SK-N-SH treated with all-trans-retinoic acid at 6 μM for 48 hours (cell line): ENCODE measurements around the gene SLC22A23.

ENCODE experiments used
- ATAC-seq: fragments of 200-7000 bp; cut with Tn5 transposase; 3 replicates; pipeline ENCODE4 v1.9.1; 2020; ENCODE audit warnings: mild to moderate bottlenecking, moderate library complexity
- ARNTL ChIP-seq: fragments of 450-650 bp; formaldehyde crosslinking; IDR thresholded peaks from 2 replicates; pipeline ENCODE4 v1.5.0; 2020; ENCODE audit warnings: low read depth, mild to moderate bottlenecking, moderate library complexity, borderline replicate concordance
- BACH2 ChIP-seq: fragments of 250-450 bp; sonication (Bioruptor Pico); IDR thresholded peaks from 2 replicates; pipeline ENCODE4 v1.9.0; 2021; ENCODE audit warnings: mild to moderate bottlenecking, borderline replicate concordance
- CSDC2 ChIP-seq: fragments of 250-450 bp; sonication (Bioruptor Pico); IDR thresholded peaks from 2 replicates; pipeline ENCODE4 v1.5.0; 2020; ENCODE audit warnings: mild to moderate bottlenecking, moderate library complexity
- ISL1 ChIP-seq: fragments of 250-450 bp; sonication (Bioruptor Pico); IDR thresholded peaks from 2 replicates; pipeline ENCODE4 v2.1.2; 2022; ENCODE audit warnings: mild to moderate bottlenecking, moderate library complexity
- OSR1 ChIP-seq: fragments of 250-450 bp; sonication (Bioruptor Pico); IDR thresholded peaks from 2 replicates; pipeline ENCODE4 v1.8.0; 2022; ENCODE audit warnings: moderate library complexity, mild to moderate bottlenecking, inconsistent platforms
- PPARA ChIP-seq: fragments of 250-450 bp; sonication (Bioruptor Pico); IDR thresholded peaks from 2 replicates; pipeline ENCODE4 v1.5.0; 2020; ENCODE audit warnings: mild to moderate bottlenecking, borderline replicate concordance
- SNAI2 ChIP-seq: fragments of 250-450 bp; sonication (Bioruptor Pico); IDR thresholded peaks from 2 replicates; pipeline ENCODE4 v1.5.0; 2020; ENCODE audit warnings: mild to moderate bottlenecking, moderate library complexity
- TCF4 ChIP-seq: fragments of 250-450 bp; sonication (Bioruptor Pico); IDR thresholded peaks from 2 replicates; pipeline ENCODE4 v1.8.0; 2021; ENCODE audit warnings: mild to moderate bottlenecking, moderate library complexity, borderline replicate concordance
- TOX ChIP-seq: fragments of 250-450 bp; sonication (Bioruptor Pico); IDR thresholded peaks from 2 replicates; pipeline ENCODE4 v1.8.0; 2021; ENCODE audit warnings: mild to moderate bottlenecking, moderate library complexity, borderline replicate concordance
- ZC3H10 ChIP-seq: fragments of 250-450 bp; sonication (Bioruptor Pico); IDR thresholded peaks from 2 replicates; pipeline ENCODE4 v1.5.1; 2021; ENCODE audit warnings: mild to moderate bottlenecking, moderate library complexity
- ZFP30 ChIP-seq: fragments of 450-650 bp; formaldehyde crosslinking; IDR thresholded peaks from 2 replicates; pipeline ENCODE4 v1.5.0; 2022; ENCODE audit warnings: mild to moderate bottlenecking, moderate library complexity
- ZNF565 ChIP-seq: fragments of 450-650 bp; formaldehyde crosslinking; conservative IDR thresholded peaks from 2 replicates; pipeline ENCODE4 v1.5.0; 2020; ENCODE audit warnings: low read depth, mild to moderate bottlenecking, moderate library complexity
- ZNF70 ChIP-seq: fragments of 450-650 bp; formaldehyde crosslinking; IDR thresholded peaks from 2 replicates; pipeline ENCODE4 v1.5.0; 2020; ENCODE audit warnings: mild to moderate bottlenecking, moderate library complexity
- ZNF8 ChIP-seq: fragments of 450-650 bp; formaldehyde crosslinking; IDR thresholded peaks from 2 replicates; pipeline ENCODE4 v1.5.0; 2020; ENCODE audit warnings: mild to moderate bottlenecking, moderate library complexity
- TF ChIP-seq, protein P1 (sequence below): fragments of 250-450 bp; sonication (Bioruptor Pico); IDR thresholded peaks from 2 replicates; pipeline ENCODE4 v1.8.0; 2020; ENCODE audit warnings: mild to moderate bottlenecking, moderate library complexity, borderline replicate concordance
- TF ChIP-seq, protein P2 (sequence below): fragments of 250-450 bp; sonication (Bioruptor Pico); IDR thresholded peaks from 2 replicates; pipeline ENCODE4 v1.8.0; 2021; ENCODE audit warnings: low read depth, mild to moderate bottlenecking, moderate library complexity, borderline replicate concordance
- TF ChIP-seq, protein P3 (sequence below): fragments of 250-450 bp; sonication (Bioruptor Pico); IDR thresholded peaks from 2 replicates; pipeline ENCODE4 v1.5.0; 2020; ENCODE audit warnings: mild to moderate bottlenecking, moderate library complexity
- TF ChIP-seq, protein P4 (sequence below): fragments of 250-450 bp; sonication (Bioruptor Pico); IDR thresholded peaks from 2 replicates; pipeline ENCODE4 v1.5.1; 2021; ENCODE audit warnings: mild to moderate bottlenecking, moderate library complexity

SLC22A23 gene

DNA sequence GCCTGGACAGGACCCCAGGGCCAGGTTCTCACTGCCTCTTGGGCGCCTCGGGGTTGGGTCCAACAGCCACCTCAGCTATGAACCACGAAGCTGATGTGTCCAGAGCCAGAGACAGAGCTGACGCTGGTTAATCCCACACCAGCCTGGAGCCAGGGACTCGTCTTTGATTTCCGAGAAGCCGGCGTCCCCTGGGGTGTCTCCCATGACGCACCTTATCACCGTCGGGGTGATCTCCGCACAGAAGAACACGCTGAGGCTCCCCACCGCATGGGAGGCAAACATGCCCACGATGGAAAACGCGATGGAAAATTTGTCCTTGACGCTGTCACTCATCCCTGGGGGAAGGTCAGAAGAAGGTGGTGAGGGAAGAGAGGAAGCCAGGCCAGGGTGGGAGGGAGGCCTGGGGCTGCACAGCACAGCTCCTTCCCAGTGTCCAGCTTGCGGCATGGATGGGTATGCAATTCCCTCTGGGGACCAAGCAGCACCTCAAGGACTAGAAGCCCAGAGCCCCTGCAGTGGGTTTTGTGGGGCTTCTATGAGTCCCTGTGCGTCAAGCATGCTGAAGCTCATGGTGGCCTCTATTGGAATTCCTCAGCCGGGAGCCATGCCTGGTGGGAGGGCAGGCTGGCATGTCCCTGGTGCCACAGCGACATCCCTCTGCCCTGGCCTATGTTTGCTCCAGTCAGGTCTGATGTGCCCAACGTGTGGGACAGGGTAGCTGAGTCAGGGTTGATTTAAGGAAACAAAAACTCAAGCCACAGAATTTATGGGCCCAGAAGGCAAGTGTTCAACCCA lies 173.0 kb downstream of the SLC22A23 start:
- no peak for ATAC-seq
- TF ChIP-seq, protein P1, sequence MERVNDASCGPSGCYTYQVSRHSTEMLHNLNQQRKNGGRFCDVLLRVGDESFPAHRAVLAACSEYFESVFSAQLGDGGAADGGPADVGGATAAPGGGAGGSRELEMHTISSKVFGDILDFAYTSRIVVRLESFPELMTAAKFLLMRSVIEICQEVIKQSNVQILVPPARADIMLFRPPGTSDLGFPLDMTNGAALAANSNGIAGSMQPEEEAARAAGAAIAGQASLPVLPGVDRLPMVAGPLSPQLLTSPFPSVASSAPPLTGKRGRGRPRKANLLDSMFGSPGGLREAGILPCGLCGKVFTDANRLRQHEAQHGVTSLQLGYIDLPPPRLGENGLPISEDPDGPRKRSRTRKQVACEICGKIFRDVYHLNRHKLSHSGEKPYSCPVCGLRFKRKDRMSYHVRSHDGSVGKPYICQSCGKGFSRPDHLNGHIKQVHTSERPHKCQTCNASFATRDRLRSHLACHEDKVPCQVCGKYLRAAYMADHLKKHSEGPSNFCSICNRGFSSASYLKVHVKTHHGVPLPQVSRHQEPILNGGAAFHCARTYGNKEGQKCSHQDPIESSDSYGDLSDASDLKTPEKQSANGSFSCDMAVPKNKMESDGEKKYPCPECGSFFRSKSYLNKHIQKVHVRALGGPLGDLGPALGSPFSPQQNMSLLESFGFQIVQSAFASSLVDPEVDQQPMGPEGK (CRISPR knock-in tag), result no peak
- TF ChIP-seq SNAI2 (CRISPR knock-in tag) (no peak), ZFP30 (CRISPR knock-in tag) (no peak), ZC3H10 (CRISPR knock-in tag) (no peak), PPARA (CRISPR knock-in tag) (no peak), OSR1 (CRISPR knock-in tag) (no peak), ISL1 (CRISPR knock-in tag) (no peak), ZNF8 (CRISPR knock-in tag) (no peak), TCF4 (no peak), TOX (CRISPR knock-in tag) (no peak), ARNTL (CRISPR knock-in tag) (no peak), CSDC2 (CRISPR knock-in tag) (no peak)
- TF ChIP-seq, protein P2, sequence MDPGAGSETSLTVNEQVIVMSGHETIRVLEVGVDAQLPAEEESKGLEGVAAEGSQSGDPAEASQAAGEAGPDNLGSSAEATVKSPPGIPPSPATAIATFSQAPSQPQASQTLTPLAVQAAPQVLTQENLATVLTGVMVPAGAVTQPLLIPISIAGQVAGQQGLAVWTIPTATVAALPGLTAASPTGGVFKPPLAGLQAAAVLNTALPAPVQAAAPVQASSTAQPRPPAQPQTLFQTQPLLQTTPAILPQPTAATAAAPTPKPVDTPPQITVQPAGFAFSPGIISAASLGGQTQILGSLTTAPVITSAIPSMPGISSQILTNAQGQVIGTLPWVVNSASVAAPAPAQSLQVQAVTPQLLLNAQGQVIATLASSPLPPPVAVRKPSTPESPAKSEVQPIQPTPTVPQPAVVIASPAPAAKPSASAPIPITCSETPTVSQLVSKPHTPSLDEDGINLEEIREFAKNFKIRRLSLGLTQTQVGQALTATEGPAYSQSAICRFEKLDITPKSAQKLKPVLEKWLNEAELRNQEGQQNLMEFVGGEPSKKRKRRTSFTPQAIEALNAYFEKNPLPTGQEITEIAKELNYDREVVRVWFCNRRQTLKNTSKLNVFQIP (CRISPR knock-in tag), result no peak
- TF ChIP-seq, protein P3, sequence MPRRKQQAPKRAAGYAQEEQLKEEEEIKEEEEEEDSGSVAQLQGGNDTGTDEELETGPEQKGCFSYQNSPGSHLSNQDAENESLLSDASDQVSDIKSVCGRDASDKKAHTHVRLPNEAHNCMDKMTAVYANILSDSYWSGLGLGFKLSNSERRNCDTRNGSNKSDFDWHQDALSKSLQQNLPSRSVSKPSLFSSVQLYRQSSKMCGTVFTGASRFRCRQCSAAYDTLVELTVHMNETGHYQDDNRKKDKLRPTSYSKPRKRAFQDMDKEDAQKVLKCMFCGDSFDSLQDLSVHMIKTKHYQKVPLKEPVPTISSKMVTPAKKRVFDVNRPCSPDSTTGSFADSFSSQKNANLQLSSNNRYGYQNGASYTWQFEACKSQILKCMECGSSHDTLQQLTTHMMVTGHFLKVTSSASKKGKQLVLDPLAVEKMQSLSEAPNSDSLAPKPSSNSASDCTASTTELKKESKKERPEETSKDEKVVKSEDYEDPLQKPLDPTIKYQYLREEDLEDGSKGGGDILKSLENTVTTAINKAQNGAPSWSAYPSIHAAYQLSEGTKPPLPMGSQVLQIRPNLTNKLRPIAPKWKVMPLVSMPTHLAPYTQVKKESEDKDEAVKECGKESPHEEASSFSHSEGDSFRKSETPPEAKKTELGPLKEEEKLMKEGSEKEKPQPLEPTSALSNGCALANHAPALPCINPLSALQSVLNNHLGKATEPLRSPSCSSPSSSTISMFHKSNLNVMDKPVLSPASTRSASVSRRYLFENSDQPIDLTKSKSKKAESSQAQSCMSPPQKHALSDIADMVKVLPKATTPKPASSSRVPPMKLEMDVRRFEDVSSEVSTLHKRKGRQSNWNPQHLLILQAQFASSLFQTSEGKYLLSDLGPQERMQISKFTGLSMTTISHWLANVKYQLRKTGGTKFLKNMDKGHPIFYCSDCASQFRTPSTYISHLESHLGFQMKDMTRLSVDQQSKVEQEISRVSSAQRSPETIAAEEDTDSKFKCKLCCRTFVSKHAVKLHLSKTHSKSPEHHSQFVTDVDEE, result no peak
- TF ChIP-seq, protein P4, sequence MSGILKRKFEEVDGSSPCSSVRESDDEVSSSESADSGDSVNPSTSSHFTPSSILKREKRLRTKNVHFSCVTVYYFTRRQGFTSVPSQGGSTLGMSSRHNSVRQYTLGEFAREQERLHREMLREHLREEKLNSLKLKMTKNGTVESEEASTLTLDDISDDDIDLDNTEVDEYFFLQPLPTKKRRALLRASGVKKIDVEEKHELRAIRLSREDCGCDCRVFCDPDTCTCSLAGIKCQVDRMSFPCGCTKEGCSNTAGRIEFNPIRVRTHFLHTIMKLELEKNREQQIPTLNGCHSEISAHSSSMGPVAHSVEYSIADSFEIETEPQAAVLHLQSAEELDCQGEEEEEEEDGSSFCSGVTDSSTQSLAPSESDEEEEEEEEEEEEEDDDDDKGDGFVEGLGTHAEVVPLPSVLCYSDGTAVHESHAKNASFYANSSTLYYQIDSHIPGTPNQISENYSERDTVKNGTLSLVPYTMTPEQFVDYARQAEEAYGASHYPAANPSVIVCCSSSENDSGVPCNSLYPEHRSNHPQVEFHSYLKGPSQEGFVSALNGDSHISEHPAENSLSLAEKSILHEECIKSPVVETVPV (CRISPR knock-in tag), result no peak

DNA sequence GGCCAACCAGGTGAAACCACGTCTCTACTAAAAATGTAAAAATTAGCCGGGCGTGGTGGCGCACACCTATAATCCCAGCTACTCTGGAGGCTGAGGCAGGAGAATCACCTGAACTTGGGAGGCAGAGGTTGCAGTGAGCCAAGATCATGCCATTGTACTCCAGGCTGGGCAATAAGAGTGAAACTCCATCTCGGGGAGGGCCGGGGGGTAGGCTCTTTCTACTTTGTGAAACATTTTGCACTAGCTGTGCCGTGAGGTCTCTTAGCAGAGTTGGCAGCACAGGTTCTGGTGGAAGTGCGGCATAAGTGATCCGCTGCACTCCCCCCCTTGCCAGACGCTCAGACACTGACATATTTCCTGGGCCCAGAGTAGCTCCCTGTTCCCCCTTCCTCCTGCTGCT lies 173.6 kb downstream of the SLC22A23 start:
- ATAC-seq, result no peak
- no peak for TF ChIP-seq BACH2 (CRISPR knock-in tag)
- TF ChIP-seq PPARA (CRISPR knock-in tag), result no peak
- no peak for TF ChIP-seq ZNF70
- TF ChIP-seq, all 23 proteins: peak for 0

DNA sequence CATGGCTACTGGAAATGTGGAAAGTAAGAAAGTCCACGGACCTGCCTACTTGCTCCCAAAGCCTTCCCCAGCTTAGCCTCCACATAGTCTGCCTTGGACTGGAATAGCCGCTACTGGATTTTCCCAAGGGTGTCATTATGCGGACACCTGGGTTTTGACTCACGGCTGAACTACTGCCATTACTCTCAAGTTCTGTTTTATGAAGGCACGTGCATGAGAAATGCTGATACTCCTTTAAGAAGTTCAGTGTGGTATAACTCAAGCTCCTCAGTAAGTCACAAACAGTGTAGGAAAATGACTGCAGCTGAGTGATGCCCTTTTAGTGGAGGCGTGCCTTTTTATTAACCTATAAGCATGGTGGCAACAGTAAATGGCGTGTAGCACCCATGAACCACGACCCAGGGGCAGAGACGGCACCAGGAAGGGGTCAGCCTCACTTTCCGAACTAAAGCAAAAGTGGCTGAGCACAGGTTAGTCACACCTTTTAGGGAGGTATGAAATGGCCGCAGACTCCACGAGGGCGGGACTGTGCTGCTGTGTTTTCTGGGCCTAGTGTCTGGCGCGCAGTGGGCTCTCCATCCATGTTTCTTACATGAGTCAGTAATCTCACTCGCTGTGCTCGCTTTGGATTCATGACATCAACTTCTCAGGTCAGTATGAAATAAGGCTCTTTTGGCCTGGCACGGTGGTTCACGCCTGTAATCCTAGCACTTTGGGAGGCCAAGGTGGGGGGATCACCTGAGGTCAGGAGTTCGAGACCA lies 174.2 kb downstream of the SLC22A23 start:
- TF ChIP-seq, protein P2 (CRISPR knock-in tag), result no peak
- TF ChIP-seq ZC3H10 (CRISPR knock-in tag) (no peak), ZFP30 (CRISPR knock-in tag) (no peak), ZNF565 (CRISPR knock-in tag) (no peak)
- TF ChIP-seq, protein P1 (CRISPR knock-in tag), result no peak
- TF ChIP-seq, all 23 proteins: peak for 0
- no peak; the same call in 2 of the 3 replicates for ATAC-seq
